ENCODE results near the gene ENPP3. TPM values are rescaled to one million over a fixed set of nuclear protein-coding genes. Genes with fewer than 3 reads are reported as not detected.
A peak's percentile ranks its signal among the peaks of the same experiment; 100 is the strongest.

Gene ENPP3
- total and polyA plus RNA-seq, 2 of the 13 experiments (the other 11 are each of a cell fraction or from before 2014, with no cell fraction given): 40.0 to 75.4 TPM

DNA sequence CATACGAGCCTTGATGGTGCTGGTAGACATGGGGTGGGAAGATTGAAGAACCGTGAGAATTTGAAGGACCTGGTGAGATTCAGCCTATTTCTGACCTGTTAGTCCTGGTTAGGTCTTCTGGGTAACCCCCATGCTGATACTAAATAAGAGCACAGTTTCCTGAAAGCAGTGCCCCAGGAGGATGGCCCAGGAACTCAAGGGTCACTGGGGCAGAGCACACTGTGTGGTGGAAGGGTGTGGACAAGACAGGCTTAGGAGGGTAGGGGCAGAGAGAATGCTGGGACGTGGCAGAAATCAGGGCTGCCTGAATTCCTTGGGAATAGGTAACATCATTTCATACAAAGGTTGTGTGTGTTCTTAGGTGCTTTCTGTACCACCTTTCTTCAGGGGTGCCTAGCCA is 138.8 kb downstream of the ENPP3 start (continued):
- no peak for TF ChIP-seq IKZF5 (CRISPR knock-in tag; IDR thresholded peaks at IDR 0.05)
- no peak for TF ChIP-seq HBP1 (CRISPR knock-in tag; IDR thresholded peaks at IDR 0.05; ENCODE audit: low read depth)
- TF ChIP-seq ATRX (CRISPR knock-in tag; IDR thresholded peaks at IDR 0.05; ENCODE audit: borderline replicate concordance): no peak
- TF ChIP-seq ZNF496 (CRISPR knock-in tag; IDR thresholded peaks at IDR 0.05; ENCODE audit: insufficient replicate concordance): no peak
- no peak for TF ChIP-seq NR3C1 (CRISPR knock-in tag; IDR thresholded peaks at IDR 0.05)
- no peak for TF ChIP-seq ZGPAT (CRISPR knock-in tag; IDR thresholded peaks at IDR 0.05)

GRCh38 chr6:131776985-131777384 is 139.9 kb downstream of the ENPP3 start:
- ATAC-seq: peak; percentile 83
- H3K9me3 ChIP-seq (ENCODE audit: low read length): no peaks in the 10 kb centered on the region
- no TSS peak for BruUV-seq (replicated peaks)
- no peak for FAIRE-seq
- no peaks in the 10 kb centered on the region for H4K20me1 ChIP-seq (ENCODE audit: insufficient read depth, low read length)
- no peak overlapping the region for H3K4me2 ChIP-seq (ENCODE audit: low read depth, low read length)
- WGBS (ENCODE audit: low lambda C conversion rate): 43% methylated on average over 2 of the region's 2 CpGs
- no peak overlapping the region for H2AFZ ChIP-seq (ENCODE audit: low read length)
- peak; percentile 54 for DNase-seq (ENCODE audit: low spot score)
- in situ Hi-C loops (cut with HindIII; ENCODE audit: extremely low pct_ligation_motif_present, low pct_unique_long_range_greater_than_20kb) (no loop called here), intact Hi-C loops (cut with micrococcal nuclease; ENCODE audit: unreplicated experiment) (no loop called here)
- H3K4me3 ChIP-seq (replicated peaks in 1 of 3; ENCODE audit: insufficient read depth in 1 of 3, low read depth in 2 of 3, low read length in 3 of 3): no peak overlapping the region
- POLR2A ChIA-PET: interaction anchor here (1.0 kb wide), 1 partner anchor 10 kb away, joined by 5 read pairs; no protein-coding TSS in a partner anchor
- H3K27me3 ChIP-seq (ENCODE audit: control insufficient read depth in 1 of 2, insufficient read depth in 2 of 2, low read length in 2 of 2): no peaks in the 10 kb centered on the region
- no peak overlapping the region for H3K9ac ChIP-seq (ENCODE audit: insufficient read depth, low read depth, low read length)
- H3K4me1 ChIP-seq (ENCODE audit: insufficient read depth, low read length): peaks cover 45% of the 10 kb centered on the region
- CTCF ChIA-PET (ENCODE audit: low intra/inter-chr PET ratio, low total read pairs): no interaction called here
- no peaks in the 10 kb centered on the region for H3K36me3 ChIP-seq (replicated peaks in 1 of 2; ENCODE audit: control insufficient read depth in 1 of 2, insufficient read depth in 2 of 2, low read length in 2 of 2)
- H3K27ac ChIP-seq (ENCODE audit: extremely low read length, insufficient read depth, low read length): no peak overlapping the region
- H3K79me2 ChIP-seq (ENCODE audit: insufficient read depth, low read length): no peaks in the 10 kb centered on the region
- TF ChIP-seq GATAD2A (CRISPR knock-in tag; IDR thresholded peaks at IDR 0.05) (peak; percentile 25; the same call in 1 of the 2 replicates), CREB1 (IDR thresholded peaks at IDR 0.05) (peak; percentile 52; the same call in 1 of the 2 replicates), CREB1 (CRISPR knock-in tag; IDR thresholded peaks at IDR 0.05) (no peak), SOX6 (IDR thresholded peaks at IDR 0.05) (no peak), SOX6 (CRISPR knock-in tag; IDR thresholded peaks at IDR 0.05) (0 out of 2 replicates have a peak, but pooled peaks have one; percentile 13), HNF4A (CRISPR knock-in tag; IDR thresholded peaks at IDR 0.05) (peak; percentile 54), JDP2 (CRISPR knock-in tag; IDR thresholded peaks at IDR 0.05; ENCODE audit: borderline replicate concordance) (no peak), SIX4 (CRISPR knock-in tag; IDR thresholded peaks at IDR 0.05) (no peak), HNRNPLL (IDR thresholded peaks at IDR 0.05; ENCODE audit: low read depth, low read length, poor library complexity, severe bottlenecking) (no peak), CEBPG (CRISPR knock-in tag; IDR thresholded peaks at IDR 0.05) (peak; percentile 45; the same call in 1 of the 2 replicates), FIP1L1 (IDR thresholded peaks at IDR 0.05; ENCODE audit: borderline replicate concordance, insufficient read depth, low read depth, low read length) (no peak), CEBPB (IDR thresholded peaks at IDR 0.05; ENCODE audit: borderline replicate concordance, low read depth, low read length) (0 out of 2 replicates have a peak, but pooled peaks have one; percentile 31)
- TF ChIP-seq, protein P1, sequence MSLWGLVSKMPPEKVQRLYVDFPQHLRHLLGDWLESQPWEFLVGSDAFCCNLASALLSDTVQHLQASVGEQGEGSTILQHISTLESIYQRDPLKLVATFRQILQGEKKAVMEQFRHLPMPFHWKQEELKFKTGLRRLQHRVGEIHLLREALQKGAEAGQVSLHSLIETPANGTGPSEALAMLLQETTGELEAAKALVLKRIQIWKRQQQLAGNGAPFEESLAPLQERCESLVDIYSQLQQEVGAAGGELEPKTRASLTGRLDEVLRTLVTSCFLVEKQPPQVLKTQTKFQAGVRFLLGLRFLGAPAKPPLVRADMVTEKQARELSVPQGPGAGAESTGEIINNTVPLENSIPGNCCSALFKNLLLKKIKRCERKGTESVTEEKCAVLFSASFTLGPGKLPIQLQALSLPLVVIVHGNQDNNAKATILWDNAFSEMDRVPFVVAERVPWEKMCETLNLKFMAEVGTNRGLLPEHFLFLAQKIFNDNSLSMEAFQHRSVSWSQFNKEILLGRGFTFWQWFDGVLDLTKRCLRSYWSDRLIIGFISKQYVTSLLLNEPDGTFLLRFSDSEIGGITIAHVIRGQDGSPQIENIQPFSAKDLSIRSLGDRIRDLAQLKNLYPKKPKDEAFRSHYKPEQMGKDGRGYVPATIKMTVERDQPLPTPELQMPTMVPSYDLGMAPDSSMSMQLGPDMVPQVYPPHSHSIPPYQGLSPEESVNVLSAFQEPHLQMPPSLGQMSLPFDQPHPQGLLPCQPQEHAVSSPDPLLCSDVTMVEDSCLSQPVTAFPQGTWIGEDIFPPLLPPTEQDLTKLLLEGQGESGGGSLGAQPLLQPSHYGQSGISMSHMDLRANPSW (CRISPR knock-in tag; IDR thresholded peaks at IDR 0.05; ENCODE audit: borderline replicate concordance): 0 out of 2 replicates have a peak, but pooled peaks have one; percentile 35
